ENCODE measurements around the gene STK24.

The STK24 gene

DNA sequence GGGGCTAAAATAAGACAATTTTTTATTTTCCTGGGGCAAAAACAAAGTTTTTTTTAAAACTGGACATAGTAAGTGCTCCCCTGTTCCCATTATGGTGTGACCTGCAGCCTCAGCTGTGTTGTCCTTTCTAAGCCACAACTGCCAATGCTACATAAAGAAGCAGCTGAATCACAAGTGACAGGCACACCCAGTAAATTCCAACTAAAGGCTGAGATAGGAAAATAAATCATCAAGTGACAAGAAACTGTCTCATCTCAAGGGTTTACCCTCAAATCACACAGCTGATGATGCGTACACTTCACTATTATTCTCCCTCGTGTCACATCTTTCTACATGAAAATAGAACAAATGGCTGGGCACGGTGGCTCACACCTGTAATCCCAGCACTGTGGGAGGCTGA is 28.7 kb downstream of the STK24 start:
- Histone ChIP-seq H3K36me3 (0 out of 2 replicates have a peak, but pooled peaks cover 5% of the 10 kb centered on the region), H3K4me3 (ENCODE audit: low read depth, low read length) (no peak overlapping the region), H3K9me3 (no peaks in the 10 kb centered on the region), H3K27me3 (no peaks in the 10 kb centered on the region), H3K4me1 (no peaks in the 10 kb centered on the region; the same call in 1 of the 2 replicates)
- DNase-seq: no peak
- TF ChIP-seq, protein P1, sequence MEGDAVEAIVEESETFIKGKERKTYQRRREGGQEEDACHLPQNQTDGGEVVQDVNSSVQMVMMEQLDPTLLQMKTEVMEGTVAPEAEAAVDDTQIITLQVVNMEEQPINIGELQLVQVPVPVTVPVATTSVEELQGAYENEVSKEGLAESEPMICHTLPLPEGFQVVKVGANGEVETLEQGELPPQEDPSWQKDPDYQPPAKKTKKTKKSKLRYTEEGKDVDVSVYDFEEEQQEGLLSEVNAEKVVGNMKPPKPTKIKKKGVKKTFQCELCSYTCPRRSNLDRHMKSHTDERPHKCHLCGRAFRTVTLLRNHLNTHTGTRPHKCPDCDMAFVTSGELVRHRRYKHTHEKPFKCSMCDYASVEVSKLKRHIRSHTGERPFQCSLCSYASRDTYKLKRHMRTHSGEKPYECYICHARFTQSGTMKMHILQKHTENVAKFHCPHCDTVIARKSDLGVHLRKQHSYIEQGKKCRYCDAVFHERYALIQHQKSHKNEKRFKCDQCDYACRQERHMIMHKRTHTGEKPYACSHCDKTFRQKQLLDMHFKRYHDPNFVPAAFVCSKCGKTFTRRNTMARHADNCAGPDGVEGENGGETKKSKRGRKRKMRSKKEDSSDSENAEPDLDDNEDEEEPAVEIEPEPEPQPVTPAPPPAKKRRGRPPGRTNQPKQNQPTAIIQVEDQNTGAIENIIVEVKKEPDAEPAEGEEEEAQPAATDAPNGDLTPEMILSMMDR (IDR thresholded peaks at IDR 0.05; ENCODE audit: low read depth, low read length): no peak

DNA sequence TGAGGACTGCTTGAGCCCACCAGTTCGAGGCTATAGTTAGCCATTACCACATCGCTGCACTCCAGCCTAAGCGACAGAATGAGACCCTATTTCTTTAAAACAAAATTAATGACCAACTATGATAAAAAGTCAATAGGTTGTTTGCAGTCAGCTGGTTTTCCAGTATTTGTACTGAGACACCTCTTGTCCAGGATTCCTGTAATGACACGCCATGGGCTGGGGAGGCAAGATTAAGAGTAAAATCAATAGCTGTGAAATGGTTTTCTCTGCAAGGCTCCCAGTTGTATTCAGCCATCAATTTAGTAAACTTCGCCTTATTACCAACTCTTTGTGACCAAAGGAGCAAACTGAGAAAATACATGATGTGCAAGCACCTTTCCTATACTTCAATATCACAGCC is 29.5 kb downstream of the STK24 start:
- H3K9me3 ChIP-seq: no peaks in the 10 kb centered on the region
- peaks cover 5% of the 10 kb centered on the region for H3K4me1 ChIP-seq
- TF ChIP-seq, protein P1 (IDR thresholded peaks at IDR 0.05; ENCODE audit: low read depth, low read length): no peak
- 0 out of 2 replicates have a peak, but pooled peaks cover 5% of the 10 kb centered on the region for H3K36me3 ChIP-seq
- H3K27me3 ChIP-seq: no peaks in the 10 kb centered on the region
- H3K4me3 ChIP-seq (ENCODE audit: low read depth, low read length): no peak overlapping the region
- DNase-seq: no peak

DNA sequence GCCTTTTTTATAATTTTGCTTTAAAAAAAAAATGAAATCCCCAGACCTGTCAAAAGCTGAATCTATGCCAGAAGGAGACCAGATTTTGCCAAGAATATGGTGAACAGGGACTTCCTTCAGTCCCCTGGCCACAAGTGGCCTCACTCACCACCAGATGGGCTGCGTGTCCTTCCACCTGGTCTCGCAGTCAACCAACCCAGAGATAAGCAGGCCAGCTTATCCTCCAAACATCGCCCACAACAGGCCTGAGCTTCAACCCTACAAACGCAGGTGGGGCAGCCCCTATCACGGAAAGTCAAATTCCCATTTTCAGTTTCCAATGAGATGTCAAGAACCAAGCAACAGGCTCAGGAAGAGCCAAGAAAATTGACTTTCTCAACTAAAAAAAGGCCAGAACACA is 30.5 kb downstream of the STK24 start:
- H3K4me1 ChIP-seq: peaks cover 11% of the 10 kb centered on the region
- no peak for DNase-seq
- H3K9me3 ChIP-seq: no peaks in the 10 kb centered on the region
- H3K27me3 ChIP-seq: no peaks in the 10 kb centered on the region
- H3K4me3 ChIP-seq (ENCODE audit: low read depth, low read length): no peak overlapping the region
- 0 out of 2 replicates have a peak, but pooled peaks cover 5% of the 10 kb centered on the region for H3K36me3 ChIP-seq
- TF ChIP-seq, protein P1 (IDR thresholded peaks at IDR 0.05; ENCODE audit: low read depth, low read length): no peak

GRCh38 chr13:98544104-98544710 is 32.7 kb downstream of the STK24 start:
- Histone ChIP-seq H3K27me3 (no peaks in the 10 kb centered on the region), H3K9me3 (no peaks in the 10 kb centered on the region), H3K36me3 (no peaks in the 10 kb centered on the region), H3K4me3 (ENCODE audit: low read depth, low read length) (no peak overlapping the region), H3K4me1 (peaks cover 17% of the 10 kb centered on the region)
- TF ChIP-seq, protein P1 (IDR thresholded peaks at IDR 0.05; ENCODE audit: low read depth, low read length): no peak
- DNase-seq: no peak

GRCh38 chr13:98543378-98544103 is 33.4 kb downstream of the STK24 start:
- H3K36me3 ChIP-seq: no peaks in the 10 kb centered on the region
- no peak for DNase-seq
- no peaks in the 10 kb centered on the region for H3K27me3 ChIP-seq
- TF ChIP-seq, protein P1 (IDR thresholded peaks at IDR 0.05; ENCODE audit: low read depth, low read length): no peak
- H3K4me1 ChIP-seq: peaks cover 17% of the 10 kb centered on the region
- H3K4me3 ChIP-seq (ENCODE audit: low read depth, low read length): no peak overlapping the region
- no peaks in the 10 kb centered on the region for H3K9me3 ChIP-seq

Data from BE2C (cell line).